Right lobe of liver (tissue), 6 donors: Measurements from ENCODE around the gene SCRT2. TPM values are rescaled to one million over a fixed set of nuclear protein-coding genes. Genes with fewer than 3 reads are reported as not detected.
A peak's percentile ranks its signal among the peaks of the same experiment; 100 is the strongest.

Experiments used
- ATAC-seq, 4 donors: fragments of 200-7000 bp; cut with Tn5 transposase; one replicate each; pipeline ENCODE4 v1.9.1; 2020; ENCODE audit warnings: mild to moderate bottlenecking in 4 of 4, moderate library complexity in 4 of 4
- DNase-seq, 3 donors: peaks; one replicate each; pipeline ENCODE4 v3.0.0-alpha.2; 2020
- H3K27ac ChIP-seq, 3 donors: fragments of 200-600 bp; one replicate each; pipeline ENCODE4 v1.8.0; 2022
- H3K27me3 ChIP-seq, 2 donors: fragments of 200-600 bp; one replicate each; pipeline ENCODE4 v1.8.0; 2022
- H3K36me3 ChIP-seq, 4 donors: fragments of 200-600 bp; sonication (generic) in 1 of 4; one replicate each; pipeline versions ENCODE4 v1.5.1 to v1.8.0; 2017 to 2022; ENCODE audit warnings: control low read depth in 1 of 4
- H3K4me1 ChIP-seq, 4 donors: fragments of 200-600 bp; sonication (generic) in 1 of 4; one replicate each; pipeline versions ENCODE4 v1.5.1 to v1.8.0; 2017 to 2022; ENCODE audit warnings: control low read depth in 1 of 4
- H3K4me3 ChIP-seq, 3 donors: fragments of 200-600 bp; one replicate each; pipeline ENCODE4 v1.8.0; 2022
- H3K9me3 ChIP-seq, 4 donors: fragments of 200-600 bp; sonication (generic) in 1 of 4; one replicate each; pipeline versions ENCODE4 v1.5.1 to v1.8.0; 2017 to 2022; ENCODE audit warnings: control low read depth in 1 of 4
- CTCF ChIP-seq, 4 donors: fragments of 200-600 bp in 3 of 4; fragments of 450-650 bp in 1 of 4; IDR thresholded peaks; one replicate each; pipeline versions ENCODE4 v1.5.1 to v1.8.0; 2016 to 2022; ENCODE audit warnings: antibody characterized with exemption in 4 of 4, mild to moderate bottlenecking in 2 of 4
- POLR2A ChIP-seq: fragments of 450-650 bp; IDR thresholded peaks from one replicate; pipeline ENCODE4 v1.6.1; 2017; ENCODE audit warnings: antibody characterized with exemption, mild to moderate bottlenecking
- WGBS: methylation state at CpG from one replicate; pipeline ENCODE4 v1.1.6; 2018; ENCODE audit warnings: low coverage, low lambda C conversion rate; ENCODE audit not compliant: insufficient coverage; ENCODE audit errors: missing lambda C conversion rate; 5-methylcytosine and 5-hydroxymethylcytosine counted together
- intact Hi-C, 2 donors: fragments of 100-400 bp; cut with DNase I; formaldehyde crosslinking; loops; one replicate each; pipeline versions ENCODE4 v1.11.2 to v1.14.1; 2022
- total RNA-seq, 6 experiments: library from RNA; depleted of rRNA in 2 of 6; stranded (reverse); fragments of >200 nt in 2 of 6; fragmentation: NEBNext Ultra II Directional in 3 of 6; extraction: Animal tissue kit (Norgen Biotek cat#: 25700) in 3 of 6; gene quantifications; one replicate each; pipeline versions ENCODE4 v1.1.0 to v1.2.4, GENCODE V29; 2016 to 2023
- donor health status: DM: no; HTN: yes; CAD: no.
- donor health status: DM: no; HTN: no; CAD: no.
- donor health status: DM: no; HTN: no; CAD: no.
- donor health status: DM: no; HTN: yes; CAD: no.
- donor health status: DM: no; HTN: yes; CAD: no.

SCRT2 gene
- total RNA-seq, 6 experiments from 2014 or later = not detected

- Histone ChIP-seq H3K36me3 (peaks cover 0 to 31% (median 15%) of the 10 kb centered on the region in 4 donors), H3K27ac (no peak overlapping the region), H3K4me3 (no peak overlapping the region), H3K9me3 (no peaks in the 10 kb centered on the region), H3K27me3 (no peaks in the 10 kb centered on the region), H3K4me1 (peaks cover 0 to 29% (median 5%) of the 10 kb centered on the region in 4 donors)
- ATAC-seq (no peak), DNase-seq (no peak)
- 89% methylated on average over 4 of the region's 5 CpGs for WGBS
- no peak for TF ChIP-seq CTCF (IDR thresholded peaks at IDR 0.05)
- TF ChIP-seq POLR2A = no peak
- intact Hi-C loops = no loop called here
These were observed 25.3 kb downstream of the SCRT2 start for GRCh38 chr20:650281-650680.

- H3K9me3 ChIP-seq = no peaks in the 10 kb centered on the region
- intact Hi-C loops = no loop called here
- no peak for TF ChIP-seq POLR2A
- no peak for TF ChIP-seq CTCF (IDR thresholded peaks at IDR 0.05)
- H3K27me3 ChIP-seq = no peaks in the 10 kb centered on the region
- no peak overlapping the region for H3K4me3 ChIP-seq
- no peak overlapping the region for H3K27ac ChIP-seq
- peaks cover 0 to 31% (median 15%) of the 10 kb centered on the region in 4 donors for H3K36me3 ChIP-seq
- H3K4me1 ChIP-seq = peaks cover 0 to 23% (median 5%) of the 10 kb centered on the region in 4 donors
- 100% methylated on average over 1 of the region's 2 CpGs for WGBS
- no peak for ATAC-seq
- DNase-seq = no peak
These were observed 28.1 kb downstream of the SCRT2 start for GRCh38 chr20:647479-648019.

DNA sequence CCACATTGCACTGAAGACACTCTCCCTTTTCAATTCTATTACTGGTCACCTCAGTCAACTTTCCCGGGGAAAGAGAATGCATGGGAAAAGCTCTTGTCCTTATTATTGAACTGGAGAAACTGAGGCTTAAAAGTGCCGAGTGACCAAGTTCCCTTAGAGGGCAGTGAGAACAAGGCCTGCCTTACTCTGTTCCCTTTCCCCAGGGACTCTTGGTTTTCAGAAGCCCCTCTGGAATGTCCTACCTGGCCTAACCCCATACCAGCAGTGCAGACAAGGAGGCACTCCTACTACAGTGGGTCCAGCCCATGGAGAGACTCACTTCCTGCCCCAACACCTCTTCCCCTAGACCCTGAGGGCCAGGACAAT lies 28.8 kb downstream of the SCRT2 start:
- 89% methylated on average over 2 of the region's 2 CpGs for WGBS
- DNase-seq = no peak
- no peak overlapping the region for H3K4me3 ChIP-seq
- peaks cover 0 to 31% (median 15%) of the 10 kb centered on the region in 4 donors for H3K36me3 ChIP-seq
- ATAC-seq = no peak
- TF ChIP-seq POLR2A (no peak), CTCF (IDR thresholded peaks at IDR 0.05) (no peak)
- no peaks in the 10 kb centered on the region for H3K9me3 ChIP-seq
- H3K27ac ChIP-seq = no peak overlapping the region
- peaks cover 0 to 26% (median 5%) of the 10 kb centered on the region in 4 donors for H3K4me1 ChIP-seq
- H3K27me3 ChIP-seq = no peaks in the 10 kb centered on the region
- intact Hi-C loops = no loop called here

DNA sequence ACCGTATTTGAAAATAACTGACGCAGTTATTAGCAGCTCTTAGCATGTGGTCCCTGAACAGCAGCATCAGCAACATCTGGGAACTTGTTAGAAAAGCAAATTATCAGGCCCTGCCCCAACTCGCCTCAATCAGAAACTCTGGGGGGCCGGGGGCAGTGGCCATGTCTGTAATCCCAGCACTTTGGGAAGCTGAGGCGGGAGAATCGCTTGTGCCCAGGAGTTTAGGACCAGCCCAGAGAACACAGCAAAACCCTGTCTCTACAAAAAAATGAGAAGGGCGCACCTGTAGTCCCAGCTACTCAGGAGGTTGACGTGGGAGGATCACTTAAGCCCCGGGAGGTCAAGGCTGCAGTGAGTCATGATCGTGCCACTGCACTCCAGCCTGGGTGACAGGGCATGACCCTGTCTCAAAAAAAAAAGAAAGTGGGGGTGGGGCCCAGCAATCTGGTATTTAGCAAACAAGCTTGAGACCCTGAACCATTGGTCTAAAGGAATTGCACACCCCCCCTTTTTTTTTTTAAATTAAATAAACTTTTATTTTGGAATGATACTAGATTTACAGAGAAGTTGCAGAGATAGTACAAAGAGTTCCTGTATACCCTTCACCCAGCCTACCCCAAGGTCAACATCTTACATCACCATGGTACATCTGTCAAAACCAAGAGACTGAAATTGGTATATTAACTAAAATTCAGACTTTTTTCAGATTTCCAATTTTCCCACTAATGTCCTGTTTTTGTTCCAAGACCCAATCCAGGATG lies 29.3 kb downstream of the SCRT2 start:
- 35% methylated on average over 6 of the region's 10 CpGs for WGBS
- peak overlapping the region in 1 of 3 donors; percentile 20 for H3K27ac ChIP-seq
- peaks cover 0 to 26% (median 5%) of the 10 kb centered on the region in 4 donors for H3K4me1 ChIP-seq
- no peak overlapping the region for H3K4me3 ChIP-seq
- TF ChIP-seq POLR2A (no peak), CTCF (IDR thresholded peaks at IDR 0.05) (no peak)
- peaks cover 0 to 31% (median 15%) of the 10 kb centered on the region in 4 donors for H3K36me3 ChIP-seq
- H3K9me3 ChIP-seq = no peaks in the 10 kb centered on the region
- no peaks in the 10 kb centered on the region for H3K27me3 ChIP-seq
- ATAC-seq = peak; percentile 32 to 72 (median 61)
- intact Hi-C loops = no loop called here
- peak in 1 of 3 donors; percentile 70 for DNase-seq
